H1 (cell line): ENCODE measurements around the gene HNF4A. TPM values are rescaled to one million over a fixed set of nuclear protein-coding genes. Genes with fewer than 3 reads are reported as not detected.

Experiments used
- GTF2F1 ChIP-seq: IDR thresholded peaks from 2 replicates; pipeline ENCODE4 v1.6.1; 2012; ENCODE audit warnings: low read depth, low read length, improper control_type of control experiment, borderline replicate concordance
- USF2 ChIP-seq: IDR thresholded peaks from 2 replicates; pipeline ENCODE4 v1.6.1; 2011; ENCODE audit warnings: low read length, improper control_type of control experiment
- polyA plus RNA-seq, 7 experiments: library from polyadenylated mRNA; depleted of rRNA in 3 of 7; stranded (reverse) in 5 of 7; unstranded in 2 of 7; fragments of >200 nt in 5 of 7; fragments of 200-250 nt in 2 of 7; gene quantifications; 1 replicate in 5 of 7; 2 replicates in 1 of 7; 4 replicates in 1 of 7; pipeline versions ENCODE4 v1.2.1 to v1.2.3, GENCODE V29; 2011 to 2013; ENCODE audit warnings: missing spikeins in 2 of 7, mixed read lengths in 2 of 7
- total RNA-seq: library from RNA; stranded (reverse); fragmentation: NEBNext Ultra II Directional; extraction: Animal tissue kit (Norgen Biotek cat#: 25700); gene quantifications from 2 replicates; pipeline ENCODE4 v1.2.1, GENCODE V29; 2021

Gene HNF4A
- total and polyA plus RNA-seq, 2 of the 8 experiments (the other 6 are each of a cell fraction or from before 2014, with no cell fraction given), result 0.03 TPM; not detected in 1

- TF ChIP-seq GTF2F1, result no peak
- TF ChIP-seq USF2, result no peak
Observed at GRCh38 chr20:44428174-44429016, 72.9 kb downstream of the HNF4A start (continued).
